Neural progenitor cell (in vitro differentiated cells): Measurements from ENCODE around the gene STEAP1B. TPM values are rescaled to one million over a fixed set of nuclear protein-coding genes. Genes with fewer than 3 reads are reported as not detected.

Source experiments
- DNase-seq: peaks from one replicate; pipeline ENCODE4 v3.0.0-alpha.2; 2016; ENCODE audit warnings: low spot score
- H2AFZ ChIP-seq: fragments of 200-600 bp; sonication (generic); replicated peaks from 2 replicates; pipeline ENCODE4 v1.6.1; 2016; ENCODE audit warnings: antibody characterized with exemption
- H3F3A ChIP-seq: fragments of 200-600 bp; sonication (generic); 2 replicates; pipeline ENCODE4 v1.6.1; 2016; ENCODE audit warnings: antibody characterized with exemption, low read depth
- H3K27ac ChIP-seq: fragments of 200-600 bp; sonication (generic); 2 replicates; pipeline ENCODE4 v1.5.1; 2016; ENCODE audit warnings: mild to moderate bottlenecking
- H3K27me3 ChIP-seq: fragments of 200-600 bp; sonication (generic); 2 replicates; pipeline ENCODE4 v1.6.1; 2016; ENCODE audit warnings: mild to moderate bottlenecking, moderate library complexity
- H3K36me3 ChIP-seq: fragments of 200-600 bp; sonication (generic); 2 replicates; pipeline ENCODE4 v1.5.1; 2016
- H3K4me1 ChIP-seq: fragments of 200-600 bp; sonication (generic); 2 replicates; pipeline ENCODE4 v1.6.1; 2016; ENCODE audit warnings: mixed run types
- H3K4me2 ChIP-seq: fragments of 200-600 bp; sonication (generic); 2 replicates; pipeline ENCODE4 v1.6.1; 2016
- H3K4me3 ChIP-seq: fragments of 200-600 bp; sonication (generic); 2 replicates; pipeline ENCODE4 v1.5.1; 2016
- H3K79me2 ChIP-seq: fragments of 200-600 bp; sonication (generic); 2 replicates; pipeline ENCODE4 v1.6.1; 2016; ENCODE audit warnings: low read depth
- H3K9ac ChIP-seq: fragments of 200-600 bp; sonication (generic); 2 replicates; pipeline ENCODE4 v1.6.1; 2016
- H3K9me3 ChIP-seq: fragments of 200-600 bp; sonication (generic); 2 replicates; pipeline ENCODE4 v1.5.1; 2016; ENCODE audit warnings: low read depth
- H4K20me1 ChIP-seq: fragments of 200-600 bp; sonication (generic); 2 replicates; pipeline ENCODE4 v1.6.1; 2016; ENCODE audit warnings: low read depth
- H3K27ac Mint-ChIP-seq: 3 replicates; pipeline ENCODE4 v1.8.0; 2021; ENCODE audit warnings: mixed read lengths
- H3K27me3 Mint-ChIP-seq: 2 replicates; pipeline ENCODE4 v1.8.0; 2022; ENCODE audit warnings: low read depth, mild to moderate bottlenecking, inconsistent platforms, moderate library complexity, mixed read lengths; ENCODE audit not compliant: insufficient read depth
- H3K36me3 Mint-ChIP-seq: 3 replicates; pipeline ENCODE4 v1.8.0; 2021; ENCODE audit warnings: mixed read lengths
- H3K4me1 Mint-ChIP-seq: 3 replicates; pipeline ENCODE4 v1.8.0; 2021; ENCODE audit warnings: mixed read lengths
- H3K4me3 Mint-ChIP-seq: 3 replicates; pipeline ENCODE4 v1.8.0; 2021; ENCODE audit warnings: mild to moderate bottlenecking, moderate library complexity, mixed read lengths
- H3K9me3 Mint-ChIP-seq: 3 replicates; pipeline ENCODE4 v1.8.0; 2020; ENCODE audit warnings: mixed read lengths
- CTCF ChIP-seq: fragments of 200-600 bp; sonication (generic); IDR thresholded peaks from 2 replicates; pipeline ENCODE4 v1.5.1; 2017; ENCODE audit warnings: antibody characterized with exemption, mild to moderate bottlenecking
- EZH2 ChIP-seq: fragments of 200-600 bp; sonication (generic); IDR thresholded peaks from 2 replicates; pipeline ENCODE4 v1.6.1; 2017; ENCODE audit warnings: antibody characterized with exemption, mild to moderate bottlenecking, moderate library complexity
- EZH2phosphoT487 ChIP-seq: fragments of 200-600 bp; sonication (generic); IDR thresholded peaks from 2 replicates; pipeline ENCODE4 v1.6.1; 2017; ENCODE audit warnings: antibody characterized with exemption
- total RNA-seq: library from RNA; depleted of rRNA; stranded (reverse); fragments of >200 nt; gene quantifications from 2 replicates; pipeline ENCODE4 v1.2.3, GENCODE V29; 2015; ENCODE audit warnings: low replicate concordance

Gene STEAP1B
- total RNA-seq, 1 donor from 2014 or later: 1.6 TPM

- peaks cover 13% of the 10 kb centered on the region for H3K4me1 ChIP-seq
- TF ChIP-seq EZH2 (no peak), EZH2phosphoT487 (no peak), CTCF (no peak)
- no peaks in the 10 kb centered on the region for H3K36me3 ChIP-seq
- H3K4me2 ChIP-seq: no peak overlapping the region
- no peaks in the 10 kb centered on the region for H3K79me2 ChIP-seq
- DNase-seq: no peak
- H3K9ac ChIP-seq: no peak overlapping the region
- no peak overlapping the region for H3K27ac Mint-ChIP-seq
- H3K27ac ChIP-seq: no peak overlapping the region
- peaks cover 4% of the 10 kb centered on the region for H3K9me3 ChIP-seq
- no peaks in the 10 kb centered on the region for H3F3A ChIP-seq
- peaks cover 12% of the 10 kb centered on the region for H3K4me1 Mint-ChIP-seq
- H3K27me3 ChIP-seq: peaks cover 1% of the 10 kb centered on the region
- H3K9me3 Mint-ChIP-seq: peaks cover 3% of the 10 kb centered on the region
- H2AFZ ChIP-seq: no peak overlapping the region
- no peaks in the 10 kb centered on the region for H3K36me3 Mint-ChIP-seq
- H3K27me3 Mint-ChIP-seq: no peaks in the 10 kb centered on the region
- H3K4me3 ChIP-seq: no peak overlapping the region
- H3K4me3 Mint-ChIP-seq: no peak overlapping the region
- no peaks in the 10 kb centered on the region for H4K20me1 ChIP-seq
Observed at GRCh38 chr7:22447762-22448161, 52.2 kb downstream of the STEAP1B start.

GRCh38 chr7:22447008-22447407 is 53.0 kb downstream of the STEAP1B start:
- H2AFZ ChIP-seq: no peak overlapping the region
- H3F3A ChIP-seq: no peaks in the 10 kb centered on the region
- no peak overlapping the region for H3K27ac Mint-ChIP-seq
- H3K27ac ChIP-seq: no peak overlapping the region
- no peak for DNase-seq
- H3K4me1 Mint-ChIP-seq: peaks cover 16% of the 10 kb centered on the region
- H3K9me3 Mint-ChIP-seq: peaks cover 6% of the 10 kb centered on the region
- H3K36me3 Mint-ChIP-seq: no peaks in the 10 kb centered on the region
- H3K4me2 ChIP-seq: no peak overlapping the region
- H3K36me3 ChIP-seq: no peaks in the 10 kb centered on the region
- H3K4me3 Mint-ChIP-seq: no peak overlapping the region
- TF ChIP-seq EZH2phosphoT487: no peak
- no peak for TF ChIP-seq CTCF
- no peak for TF ChIP-seq EZH2
- H3K4me1 ChIP-seq: peaks cover 8% of the 10 kb centered on the region
- no peak overlapping the region for H3K9ac ChIP-seq
- H3K4me3 ChIP-seq: no peak overlapping the region
- H3K27me3 Mint-ChIP-seq: no peaks in the 10 kb centered on the region
- H3K79me2 ChIP-seq: no peaks in the 10 kb centered on the region
- H4K20me1 ChIP-seq: no peaks in the 10 kb centered on the region
- no peaks in the 10 kb centered on the region for H3K27me3 ChIP-seq
- H3K9me3 ChIP-seq: peaks cover 4% of the 10 kb centered on the region

GRCh38 chr7:22445853-22446252 is 54.1 kb downstream of the STEAP1B start:
- H3K79me2 ChIP-seq: no peaks in the 10 kb centered on the region
- no peak overlapping the region for H2AFZ ChIP-seq
- no peak overlapping the region for H3K4me2 ChIP-seq
- H3K4me1 Mint-ChIP-seq: peaks cover 16% of the 10 kb centered on the region
- no peak overlapping the region for H3K27ac ChIP-seq
- H3F3A ChIP-seq: no peaks in the 10 kb centered on the region
- no peaks in the 10 kb centered on the region for H3K27me3 Mint-ChIP-seq
- no peaks in the 10 kb centered on the region for H3K9me3 ChIP-seq
- no peaks in the 10 kb centered on the region for H3K27me3 ChIP-seq
- no peaks in the 10 kb centered on the region for H4K20me1 ChIP-seq
- H3K4me3 Mint-ChIP-seq: no peak overlapping the region
- no peak for DNase-seq
- H3K27ac Mint-ChIP-seq: no peak overlapping the region
- H3K9ac ChIP-seq: no peak overlapping the region
- no peak for TF ChIP-seq EZH2
- TF ChIP-seq EZH2phosphoT487: no peak
- no peak for TF ChIP-seq CTCF
- H3K36me3 Mint-ChIP-seq: no peaks in the 10 kb centered on the region
- H3K4me1 ChIP-seq: peaks cover 8% of the 10 kb centered on the region
- H3K9me3 Mint-ChIP-seq: peaks cover 3% of the 10 kb centered on the region
- no peaks in the 10 kb centered on the region for H3K36me3 ChIP-seq
- no peak overlapping the region for H3K4me3 ChIP-seq
